GM18907 (cell line): ENCODE data around the gene DNAH9.

ENCODE experiments used
- ATAC-seq: cut with Tn5 transposase; IDR thresholded peaks from one replicate; pipeline ENCODE4 v1.9.1; 2021; ENCODE audit warnings: mild to moderate bottlenecking, moderate library complexity; ENCODE audit not compliant: unreplicated experiment

Gene DNAH9

DNA sequence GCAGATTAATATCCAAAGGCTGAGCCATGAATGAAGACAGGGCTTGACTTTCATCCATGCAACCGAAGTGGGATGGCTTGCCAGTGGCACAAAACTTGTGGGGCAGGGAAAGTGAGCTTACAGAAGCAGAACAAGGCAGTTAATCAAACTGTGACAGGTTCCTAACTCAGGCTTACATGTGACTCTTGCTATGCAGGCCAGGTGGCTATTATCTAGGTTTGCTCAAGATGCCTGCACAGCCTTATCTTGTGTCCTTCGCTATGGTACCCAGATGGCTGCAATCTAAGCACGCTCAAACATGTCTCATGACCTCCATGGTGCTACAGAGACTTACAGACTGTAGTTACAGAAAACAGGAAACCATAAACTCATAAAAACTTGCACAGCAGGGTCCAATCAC, 8.6 kb upstream of the DNAH9 start:
- no peak for ATAC-seq

- ATAC-seq, result no peak
These were observed 3.4 kb downstream of the DNAH9 start for GRCh38 chr17:11601661-11602060.

DNA sequence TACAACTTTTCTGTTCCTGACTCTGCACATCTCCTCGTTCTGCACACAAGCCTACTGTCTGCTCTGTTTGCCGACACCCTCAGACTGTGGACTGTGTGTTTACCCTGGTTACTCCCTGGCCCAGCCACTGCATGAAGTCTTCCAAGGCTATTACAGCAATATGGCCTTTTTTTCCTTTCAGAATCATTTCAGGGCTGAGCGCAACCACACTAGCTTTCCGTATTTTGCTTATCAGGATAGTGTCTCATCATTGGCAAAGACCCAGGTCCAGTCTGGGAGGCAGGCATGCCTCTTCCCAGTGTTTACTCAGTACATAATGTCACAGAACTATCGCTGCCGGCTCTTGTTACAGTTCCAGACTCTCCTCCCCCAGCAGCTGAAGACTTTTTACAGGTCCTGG, 10.1 kb downstream of the DNAH9 start:
- no peak for ATAC-seq

GRCh38 chr17:11610999-11611566, 12.8 kb downstream of the DNAH9 start:
- ATAC-seq, result no peak

- no peak for ATAC-seq
These were observed 14.7 kb downstream of the DNAH9 start for GRCh38 chr17:11612956-11613355.

GRCh38 chr17:11618861-11619566, 20.7 kb downstream of the DNAH9 start:
- no peak for ATAC-seq

- ATAC-seq, result no peak
These were observed 24.2 kb downstream of the DNAH9 start for GRCh38 chr17:11622492-11622891.

DNA sequence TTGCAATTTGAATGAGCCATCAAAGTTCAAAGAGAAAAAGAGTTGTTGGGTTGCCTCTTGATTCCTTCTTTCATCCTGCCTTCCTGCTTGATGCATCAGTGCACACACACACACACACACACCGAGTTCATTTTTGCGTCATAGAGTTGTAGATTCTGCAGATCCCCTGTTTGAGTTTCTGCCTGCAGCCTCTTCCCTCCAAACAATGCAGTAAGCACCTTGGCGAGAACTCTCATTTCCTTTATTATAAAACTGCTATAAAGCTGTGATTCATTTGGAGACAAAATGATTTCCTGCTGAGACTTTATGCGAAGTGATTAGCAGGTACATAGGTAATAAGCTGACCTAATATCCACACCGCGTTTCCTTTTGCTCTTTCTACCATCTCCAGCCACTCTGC, 26.7 kb downstream of the DNAH9 start:
- no peak for ATAC-seq

DNA sequence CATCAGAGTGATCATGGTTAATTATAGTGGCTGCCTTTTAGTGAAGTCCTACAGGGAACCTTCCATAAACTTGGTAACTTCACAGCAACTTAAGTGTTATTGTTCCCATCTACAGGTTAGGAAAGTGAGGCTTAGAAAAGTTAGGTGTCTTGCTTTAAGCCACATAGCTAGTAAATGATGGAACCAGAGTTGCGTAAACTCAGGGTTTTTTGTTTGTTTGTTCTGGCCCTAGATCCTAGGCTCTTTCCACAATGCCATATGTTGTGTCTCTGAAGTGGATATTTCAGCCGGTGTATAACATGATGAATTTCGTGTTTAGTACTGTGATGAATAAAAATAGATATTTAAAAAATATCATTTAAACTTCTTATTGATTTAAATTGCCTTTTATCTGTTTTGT, 27.6 kb downstream of the DNAH9 start:
- ATAC-seq, result no peak

GRCh38 chr17:11627301-11627940, 29.2 kb downstream of the DNAH9 start:
- ATAC-seq, result no peak

DNA sequence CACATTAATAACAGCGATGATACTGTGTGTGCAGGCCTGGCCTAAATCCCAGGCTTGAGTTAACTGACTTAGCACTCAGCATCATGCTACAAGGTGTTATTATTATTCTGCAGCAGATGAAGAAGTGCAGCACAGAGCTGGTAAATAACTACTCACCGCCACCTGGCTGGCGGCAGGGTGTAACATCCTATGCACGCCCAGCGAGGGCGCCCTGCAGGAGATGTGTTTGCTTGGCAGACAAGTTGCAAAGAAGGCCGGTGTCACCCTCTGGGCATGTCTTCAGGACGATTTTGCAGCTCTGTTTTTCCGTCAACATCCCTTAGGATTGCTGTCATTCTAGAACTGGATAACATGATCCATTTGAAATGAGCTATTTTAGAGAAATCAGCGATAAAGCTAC, 30.1 kb downstream of the DNAH9 start:
- ATAC-seq, result no peak

- ATAC-seq, result no peak
These were observed 30.6 kb downstream of the DNAH9 start for GRCh38 chr17:11628831-11629230.

DNA sequence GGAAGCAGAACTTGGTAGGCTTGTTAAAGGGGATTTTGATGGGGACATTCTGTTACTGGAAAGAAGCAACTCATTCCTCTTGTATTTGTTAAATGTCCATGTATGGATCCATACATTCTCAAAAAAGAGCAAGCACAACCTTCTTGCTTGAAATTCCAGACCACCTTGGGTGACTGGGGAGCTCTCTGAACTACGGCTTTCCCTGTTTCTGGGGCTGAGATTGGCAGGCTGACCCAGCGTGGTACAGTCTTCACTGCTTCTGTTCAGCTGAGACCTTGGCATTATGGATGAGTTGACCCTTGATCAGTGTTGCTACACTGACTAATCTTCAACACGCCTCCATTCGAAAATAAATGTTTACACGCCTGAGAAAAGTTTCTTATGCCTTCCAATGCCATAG, 38.5 kb downstream of the DNAH9 start:
- ATAC-seq, result no peak

DNA sequence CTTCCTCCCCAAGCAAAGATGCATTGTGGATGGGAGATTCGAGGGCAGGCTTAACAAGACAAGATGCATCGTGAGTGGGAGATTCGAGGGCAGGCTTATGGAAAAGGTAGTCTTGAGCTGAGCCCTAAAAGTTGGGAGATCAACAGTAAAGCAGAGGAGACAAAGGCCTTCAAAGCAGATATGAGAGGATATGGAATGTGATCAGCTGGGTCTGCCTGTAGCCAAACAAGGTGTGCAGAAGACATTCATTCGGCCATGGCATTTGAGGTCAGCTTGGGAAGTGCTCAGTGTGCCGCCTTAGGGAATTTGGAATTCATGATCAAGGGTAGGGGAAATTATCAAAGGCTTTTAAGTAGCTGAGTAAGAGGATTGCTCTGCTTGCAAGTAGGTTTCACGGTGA, 39.5 kb downstream of the DNAH9 start:
- no peak for ATAC-seq

- ATAC-seq, result no peak
These were observed 40.5 kb downstream of the DNAH9 start for GRCh38 chr17:11638700-11639265.

DNA sequence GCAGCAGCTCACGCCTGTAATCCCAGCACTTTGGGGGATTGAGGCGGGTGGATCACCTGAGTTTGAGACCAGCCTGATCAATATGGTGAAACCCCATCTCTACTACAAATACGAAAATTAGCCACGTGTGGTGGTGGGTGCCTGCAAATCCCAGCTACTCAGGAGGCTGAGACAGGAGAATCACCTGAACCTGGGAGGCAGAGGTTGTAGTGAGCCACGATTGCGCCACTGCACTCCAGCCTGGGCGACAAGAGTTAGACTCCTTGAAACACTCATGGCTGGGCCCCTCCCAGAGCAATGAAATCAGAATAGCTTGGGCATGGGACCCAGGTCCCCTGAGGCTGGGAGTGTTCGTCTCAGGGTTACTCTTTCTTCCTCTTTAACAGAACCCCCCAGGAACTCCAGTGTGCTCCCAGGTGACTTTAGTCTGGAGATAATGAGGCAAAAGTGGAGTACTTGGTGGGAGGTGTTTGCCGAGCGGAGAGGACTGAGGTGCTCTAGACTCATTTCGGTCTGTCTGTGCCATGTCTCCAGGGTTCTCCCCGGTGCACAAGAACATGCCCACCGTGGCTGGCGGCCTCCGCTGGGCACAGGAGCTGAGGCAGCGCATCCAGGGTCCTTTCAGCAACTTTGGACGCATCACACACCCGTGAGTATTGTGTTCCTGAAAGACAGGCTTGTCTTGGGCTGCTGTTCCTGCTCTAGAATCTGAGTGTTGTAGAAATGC, 41.6 kb downstream of the DNAH9 start:
- no peak for ATAC-seq

GRCh38 chr17:11640463-11640814, 42.2 kb downstream of the DNAH9 start:
- ATAC-seq, result no peak

- no peak for ATAC-seq
These were observed 43.4 kb downstream of the DNAH9 start for GRCh38 chr17:11641521-11642275.

GRCh38 chr17:11642655-11643054, 44.4 kb downstream of the DNAH9 start:
- ATAC-seq, result no peak

- ATAC-seq, result no peak
These were observed 45.6 kb downstream of the DNAH9 start for GRCh38 chr17:11643851-11644250.
